ENCODE measurements around the gene ELFN2. TPM values are rescaled to one million over a fixed set of nuclear protein-coding genes. Genes with fewer than 3 reads are reported as not detected.

ELFN2 gene
- total and polyA plus RNA-seq, 2 of the 13 experiments (the other 11 are each of a cell fraction or from before 2014, with no cell fraction given): 0.01 TPM; not detected in 1

DNA sequence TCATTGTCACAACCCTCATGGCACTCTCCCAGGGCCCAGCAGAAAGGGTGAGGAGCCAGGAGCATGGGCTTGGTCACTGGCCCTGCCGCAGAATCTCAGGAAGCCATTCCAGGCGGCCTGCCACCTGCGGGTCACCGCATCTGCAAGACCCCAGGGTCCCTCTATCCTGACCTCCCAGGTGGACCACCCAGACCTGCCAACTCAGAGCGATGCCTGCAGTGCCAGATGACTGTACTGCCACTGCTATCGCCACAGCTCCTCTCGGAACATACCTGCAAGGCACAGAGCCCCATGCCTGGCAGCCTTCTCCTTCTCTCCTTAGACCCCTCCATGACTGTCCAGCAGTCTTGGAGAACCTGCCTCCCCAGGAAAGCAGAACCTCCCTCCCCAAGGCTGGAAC lies 26.4 kb upstream of the ELFN2 start:
- DNase-seq (ENCODE audit: low spot score) (no peak), ATAC-seq (no peak), FAIRE-seq (no peak)
- no TSS peak for BruUV-seq (replicated peaks)
- in situ Hi-C loops (cut with HindIII; ENCODE audit: extremely low pct_ligation_motif_present, low pct_unique_long_range_greater_than_20kb) (no loop called here), intact Hi-C loops (cut with micrococcal nuclease; ENCODE audit: unreplicated experiment) (no loop called here)
- Histone ChIP-seq H3K4me1 (ENCODE audit: insufficient read depth, low read length) (peaks cover 23% of the 10 kb centered on the region), H3K4me3 (replicated peaks in 1 of 3; ENCODE audit: insufficient read depth in 1 of 3, low read depth in 2 of 3, low read length in 3 of 3) (no peak overlapping the region), H3K4me2 (ENCODE audit: low read depth, low read length) (no peak overlapping the region), H3K79me2 (ENCODE audit: insufficient read depth, low read length) (no peaks in the 10 kb centered on the region), H3K9ac (ENCODE audit: insufficient read depth, low read depth, low read length) (no peak overlapping the region), H3K27me3 (ENCODE audit: control insufficient read depth in 1 of 2, insufficient read depth in 2 of 2, low read length in 2 of 2) (peaks cover 2 to 15% of the 10 kb centered on the region in 2 experiments; a peak in 4 of 5 replicates), H3K36me3 (replicated peaks in 1 of 2; ENCODE audit: control insufficient read depth in 1 of 2, insufficient read depth in 2 of 2, low read length in 2 of 2) (no peaks in the 10 kb centered on the region), H3K9me3 (ENCODE audit: low read length) (no peaks in the 10 kb centered on the region), H3K27ac (ENCODE audit: extremely low read length, insufficient read depth, low read length) (no peak overlapping the region), H4K20me1 (ENCODE audit: insufficient read depth, low read length) (0 out of 2 replicates have a peak, but pooled peaks cover 4% of the 10 kb centered on the region), H2AFZ (ENCODE audit: low read length) (no peak overlapping the region)
- no CpG with 5 or more reads among the region's 7 CpGs for WGBS (ENCODE audit: low lambda C conversion rate)
- ChIA-PET POLR2A (interaction anchor here (2.0 kb wide), 1 partner anchor 22 kb away, joined by 5 read pairs; no protein-coding TSS in a partner anchor), CTCF (ENCODE audit: low intra/inter-chr PET ratio, low total read pairs) (no interaction called here)
- no peak for TF ChIP-seq PAX8 (CRISPR knock-in tag; IDR thresholded peaks at IDR 0.05; ENCODE audit: borderline replicate concordance)
- TF ChIP-seq, protein P1, sequence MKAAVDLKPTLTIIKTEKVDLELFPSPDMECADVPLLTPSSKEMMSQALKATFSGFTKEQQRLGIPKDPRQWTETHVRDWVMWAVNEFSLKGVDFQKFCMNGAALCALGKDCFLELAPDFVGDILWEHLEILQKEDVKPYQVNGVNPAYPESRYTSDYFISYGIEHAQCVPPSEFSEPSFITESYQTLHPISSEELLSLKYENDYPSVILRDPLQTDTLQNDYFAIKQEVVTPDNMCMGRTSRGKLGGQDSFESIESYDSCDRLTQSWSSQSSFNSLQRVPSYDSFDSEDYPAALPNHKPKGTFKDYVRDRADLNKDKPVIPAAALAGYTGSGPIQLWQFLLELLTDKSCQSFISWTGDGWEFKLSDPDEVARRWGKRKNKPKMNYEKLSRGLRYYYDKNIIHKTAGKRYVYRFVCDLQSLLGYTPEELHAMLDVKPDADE (CRISPR knock-in tag; IDR thresholded peaks at IDR 0.05): no peak
- TF ChIP-seq, protein P2, sequence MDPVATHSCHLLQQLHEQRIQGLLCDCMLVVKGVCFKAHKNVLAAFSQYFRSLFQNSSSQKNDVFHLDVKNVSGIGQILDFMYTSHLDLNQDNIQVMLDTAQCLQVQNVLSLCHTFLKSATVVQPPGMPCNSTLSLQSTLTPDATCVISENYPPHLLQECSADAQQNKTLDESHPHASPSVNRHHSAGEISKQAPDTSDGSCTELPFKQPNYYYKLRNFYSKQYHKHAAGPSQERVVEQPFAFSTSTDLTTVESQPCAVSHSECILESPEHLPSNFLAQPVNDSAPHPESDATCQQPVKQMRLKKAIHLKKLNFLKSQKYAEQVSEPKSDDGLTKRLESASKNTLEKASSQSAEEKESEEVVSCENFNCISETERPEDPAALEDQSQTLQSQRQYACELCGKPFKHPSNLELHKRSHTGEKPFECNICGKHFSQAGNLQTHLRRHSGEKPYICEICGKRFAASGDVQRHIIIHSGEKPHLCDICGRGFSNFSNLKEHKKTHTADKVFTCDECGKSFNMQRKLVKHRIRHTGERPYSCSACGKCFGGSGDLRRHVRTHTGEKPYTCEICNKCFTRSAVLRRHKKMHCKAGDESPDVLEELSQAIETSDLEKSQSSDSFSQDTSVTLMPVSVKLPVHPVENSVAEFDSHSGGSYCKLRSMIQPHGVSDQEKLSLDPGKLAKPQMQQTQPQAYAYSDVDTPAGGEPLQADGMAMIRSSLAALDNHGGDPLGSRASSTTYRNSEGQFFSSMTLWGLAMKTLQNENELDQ (CRISPR knock-in tag; IDR thresholded peaks at IDR 0.05; ENCODE audit: borderline replicate concordance): no peak
- TF ChIP-seq, protein P3, sequence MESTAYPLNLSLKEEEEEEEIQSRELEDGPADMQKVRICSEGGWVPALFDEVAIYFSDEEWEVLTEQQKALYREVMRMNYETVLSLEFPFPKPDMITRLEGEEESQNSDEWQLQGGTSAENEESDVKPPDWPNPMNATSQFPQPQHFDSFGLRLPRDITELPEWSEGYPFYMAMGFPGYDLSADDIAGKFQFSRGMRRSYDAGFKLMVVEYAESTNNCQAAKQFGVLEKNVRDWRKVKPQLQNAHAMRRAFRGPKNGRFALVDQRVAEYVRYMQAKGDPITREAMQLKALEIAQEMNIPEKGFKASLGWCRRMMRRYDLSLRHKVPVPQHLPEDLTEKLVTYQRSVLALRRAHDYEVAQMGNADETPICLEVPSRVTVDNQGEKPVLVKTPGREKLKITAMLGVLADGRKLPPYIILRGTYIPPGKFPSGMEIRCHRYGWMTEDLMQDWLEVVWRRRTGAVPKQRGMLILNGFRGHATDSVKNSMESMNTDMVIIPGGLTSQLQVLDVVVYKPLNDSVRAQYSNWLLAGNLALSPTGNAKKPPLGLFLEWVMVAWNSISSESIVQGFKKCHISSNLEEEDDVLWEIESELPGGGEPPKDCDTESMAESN (CRISPR knock-in tag; conservative IDR thresholded peaks at IDR 0.05): no peak
- TF ChIP-seq ZNF274 (CRISPR knock-in tag; IDR thresholded peaks at IDR 0.05): no peak
- TF ChIP-seq DMAP1 (CRISPR knock-in tag; IDR thresholded peaks at IDR 0.05): no peak

Data from HepG2 (cell line).